KMS-11 (cell line): Measurements from ENCODE around the gene CCNG1.

ENCODE experiments used
- H2AFZ ChIP-seq: fragments of 200-600 bp; sonication (generic); 2 replicates; pipeline ENCODE4 v1.6.1; 2016; ENCODE audit warnings: antibody characterized with exemption, mixed run types, low read depth
- H3K27ac ChIP-seq: fragments of 200-600 bp; sonication (generic); 2 replicates; pipeline ENCODE4 v1.6.1; 2016; ENCODE audit warnings: mild to moderate bottlenecking, mixed run types
- H3K27me3 ChIP-seq: fragments of 200-600 bp; sonication (generic); 2 replicates; pipeline ENCODE4 v1.6.1; 2017; ENCODE audit warnings: mild to moderate bottlenecking, low read depth, mixed run types, moderate library complexity; ENCODE audit not compliant: insufficient read depth
- H3K36me3 ChIP-seq: fragments of 200-600 bp; sonication (generic); 2 replicates; pipeline ENCODE4 v1.6.1; 2017; ENCODE audit warnings: mild to moderate bottlenecking, mixed run types; ENCODE audit not compliant: insufficient read depth
- H3K4me1 ChIP-seq: fragments of 200-600 bp; sonication (generic); 2 replicates; pipeline ENCODE4 v1.6.1; 2016; ENCODE audit warnings: mild to moderate bottlenecking, low read depth, mixed run types; ENCODE audit not compliant: poor library complexity, severe bottlenecking
- H3K4me2 ChIP-seq: fragments of 200-600 bp; sonication (generic); 2 replicates; pipeline ENCODE4 v1.7.0; 2016; ENCODE audit warnings: mild to moderate bottlenecking, mixed run types
- H3K4me3 ChIP-seq: fragments of 200-600 bp; sonication (generic); IDR thresholded peaks from 2 replicates; pipeline ENCODE4 v1.6.1; 2017; ENCODE audit warnings: low read depth, low read length, mixed read lengths; ENCODE audit not compliant: insufficient read depth
- H3K79me2 ChIP-seq: fragments of 200-600 bp; sonication (generic); 2 replicates; pipeline ENCODE4 v1.6.1; 2016; ENCODE audit warnings: low read depth, mixed run types; ENCODE audit not compliant: insufficient read depth
- H3K9ac ChIP-seq: fragments of 200-600 bp; sonication (generic); 2 replicates; pipeline ENCODE4 v1.6.1; 2016; ENCODE audit warnings: mild to moderate bottlenecking, mixed run types
- H4K20me1 ChIP-seq: fragments of 200-600 bp; sonication (generic); 2 replicates; pipeline ENCODE4 v1.6.1; 2016; ENCODE audit warnings: mild to moderate bottlenecking, mixed run types; ENCODE audit not compliant: insufficient read depth
- CTCF ChIP-seq: fragments of 200-600 bp; sonication (generic); conservative IDR thresholded peaks from 2 replicates; pipeline ENCODE4 v1.6.1; 2017; ENCODE audit warnings: low read depth, mild to moderate bottlenecking, antibody characterized with exemption, low read length, moderate library complexity, mixed read lengths

CCNG1 gene

GRCh38 chr5:163399923-163400322, 37.5 kb upstream of the CCNG1 start:
- TF ChIP-seq CTCF, result no peak
- no peak overlapping the region for H3K27ac ChIP-seq
- no peak overlapping the region for H3K4me3 ChIP-seq
- no peak overlapping the region for H2AFZ ChIP-seq
- H4K20me1 ChIP-seq, result no peaks in the 10 kb centered on the region
- no peaks in the 10 kb centered on the region for H3K36me3 ChIP-seq
- no peak overlapping the region for H3K4me2 ChIP-seq
- H3K4me1 ChIP-seq, result no peaks in the 10 kb centered on the region
- H3K79me2 ChIP-seq, result no peaks in the 10 kb centered on the region
- no peaks in the 10 kb centered on the region for H3K27me3 ChIP-seq
- no peak overlapping the region for H3K9ac ChIP-seq

- no peaks in the 10 kb centered on the region for H3K4me1 ChIP-seq
- TF ChIP-seq CTCF, result no peak
Measured at GRCh38 chr5:163401271-163401670, 36.1 kb upstream of the CCNG1 start.

GRCh38 chr5:163402007-163402406, 35.4 kb upstream of the CCNG1 start:
- Histone ChIP-seq H3K27ac (no peak overlapping the region), H3K4me1 (peaks cover 2% of the 10 kb centered on the region), H3K4me3 (no peak overlapping the region), H3K79me2 (no peaks in the 10 kb centered on the region), H4K20me1 (no peaks in the 10 kb centered on the region), H3K9ac (no peak overlapping the region), H3K4me2 (no peak overlapping the region), H3K27me3 (no peaks in the 10 kb centered on the region), H2AFZ (no peak overlapping the region), H3K36me3 (no peaks in the 10 kb centered on the region)
- TF ChIP-seq CTCF, result no peak

More at GRCh38 chr5:163401271-163401670, 36.1 kb upstream of the CCNG1 start:
- no peak overlapping the region for H3K9ac ChIP-seq
- no peaks in the 10 kb centered on the region for H4K20me1 ChIP-seq
- no peaks in the 10 kb centered on the region for H3K79me2 ChIP-seq
- H3K4me2 ChIP-seq, result no peak overlapping the region
- no peak overlapping the region for H3K27ac ChIP-seq
- H3K4me3 ChIP-seq, result no peak overlapping the region
- H3K27me3 ChIP-seq, result no peaks in the 10 kb centered on the region
- H2AFZ ChIP-seq, result no peak overlapping the region
- H3K36me3 ChIP-seq, result no peaks in the 10 kb centered on the region

- H3K79me2 ChIP-seq, result no peaks in the 10 kb centered on the region
- TF ChIP-seq CTCF, result no peak
Measured at GRCh38 chr5:163404364-163405173, 32.8 kb upstream of the CCNG1 start.

More at GRCh38 chr5:163404364-163405173, 32.8 kb upstream of the CCNG1 start:
- no peaks in the 10 kb centered on the region for H4K20me1 ChIP-seq
- H3K4me1 ChIP-seq, result peaks cover 8% of the 10 kb centered on the region
- H2AFZ ChIP-seq, result no peak overlapping the region
- H3K4me3 ChIP-seq, result no peak overlapping the region
- no peak overlapping the region for H3K4me2 ChIP-seq
- H3K36me3 ChIP-seq, result no peaks in the 10 kb centered on the region
- H3K27ac ChIP-seq, result no peak overlapping the region
- no peak overlapping the region for H3K9ac ChIP-seq
- no peaks in the 10 kb centered on the region for H3K27me3 ChIP-seq
